Erythroblast (primary cell): ENCODE results near the gene GTF2IRD1.
"Not testable (repeated sequence)": the region's sequence is repeated elsewhere in the genome, so short reads cannot be mapped to it uniquely, and the experiment has no call there.

Experiments used
- DNase-seq, 2 experiments: peaks; one replicate each; lab custom pipeline; 2025; lab: John Stamatoyannopoulos, UW
- GATA1 ChIP-seq: IDR thresholded peaks from 2 replicates; pipeline ENCODE4 v1.6.1; 2011; ENCODE audit warnings: low read depth, mild to moderate bottlenecking, control low read depth, low read length, moderate library complexity
- POLR2A ChIP-seq: IDR thresholded peaks from 2 replicates; pipeline ENCODE4 v1.6.1; 2011; ENCODE audit warnings: mild to moderate bottlenecking, low read length

The GTF2IRD1 gene

GRCh38 chr7:74483402-74484336 lies 30.0 kb downstream of the GTF2IRD1 start:
- TF ChIP-seq POLR2A (no peak), GATA1 (no peak)
- DNase-seq = no peak

- TF ChIP-seq POLR2A (no peak), GATA1 (no peak)
- DNase-seq = no peak
Observed at GRCh38 chr7:74485611-74486010, 31.9 kb downstream of the GTF2IRD1 start.

GRCh38 chr7:74488518-74489030 lies 34.9 kb downstream of the GTF2IRD1 start:
- DNase-seq = not testable (repeated sequence)

GRCh38 chr7:74489997-74490945 lies 36.6 kb downstream of the GTF2IRD1 start:
- no peak for TF ChIP-seq POLR2A
- TF ChIP-seq GATA1 = no peak

GRCh38 chr7:74491490-74491889 lies 37.8 kb downstream of the GTF2IRD1 start:
- not testable (repeated sequence) for DNase-seq

More at GRCh38 chr7:74489997-74490945, 36.6 kb downstream of the GTF2IRD1 start:
- DNase-seq = no peak

GRCh38 chr7:74493295-74493694 lies 39.6 kb downstream of the GTF2IRD1 start:
- no peak for TF ChIP-seq POLR2A
- no peak for TF ChIP-seq GATA1
- DNase-seq = no peak

GRCh38 chr7:74494076-74494548 lies 40.4 kb downstream of the GTF2IRD1 start:
- no peak for TF ChIP-seq GATA1
- no peak for TF ChIP-seq POLR2A
- DNase-seq = no peak

GRCh38 chr7:74495112-74496086 lies 41.7 kb downstream of the GTF2IRD1 start:
- DNase-seq = no peak
- no peak for TF ChIP-seq GATA1
- TF ChIP-seq POLR2A = no peak

- no peak for DNase-seq
- TF ChIP-seq POLR2A (no peak), GATA1 (no peak)
Observed at GRCh38 chr7:74496272-74496671, 42.6 kb downstream of the GTF2IRD1 start.

- DNase-seq = not testable (repeated sequence)
Observed at GRCh38 chr7:74496773-74497172, 43.1 kb downstream of the GTF2IRD1 start.

GRCh38 chr7:74498354-74498753 lies 44.6 kb downstream of the GTF2IRD1 start:
- DNase-seq = no peak
- TF ChIP-seq GATA1 = no peak

- no peak for DNase-seq
- no peak for TF ChIP-seq POLR2A
- TF ChIP-seq GATA1 = no peak
Observed at GRCh38 chr7:74498996-74499834, 45.5 kb downstream of the GTF2IRD1 start.
